ENCODE measurements around the gene LGALS4. TPM values are rescaled to one million over a fixed set of nuclear protein-coding genes. Genes with fewer than 3 reads are reported as not detected.
"Not testable (repeated sequence)": the region's sequence is repeated elsewhere in the genome, so short reads cannot be mapped to it uniquely, and the experiment has no call there.

LGALS4 gene
- total RNA-seq, 6 experiments from 2014 or later = 21.0 to 376 (median 186) TPM

DNA sequence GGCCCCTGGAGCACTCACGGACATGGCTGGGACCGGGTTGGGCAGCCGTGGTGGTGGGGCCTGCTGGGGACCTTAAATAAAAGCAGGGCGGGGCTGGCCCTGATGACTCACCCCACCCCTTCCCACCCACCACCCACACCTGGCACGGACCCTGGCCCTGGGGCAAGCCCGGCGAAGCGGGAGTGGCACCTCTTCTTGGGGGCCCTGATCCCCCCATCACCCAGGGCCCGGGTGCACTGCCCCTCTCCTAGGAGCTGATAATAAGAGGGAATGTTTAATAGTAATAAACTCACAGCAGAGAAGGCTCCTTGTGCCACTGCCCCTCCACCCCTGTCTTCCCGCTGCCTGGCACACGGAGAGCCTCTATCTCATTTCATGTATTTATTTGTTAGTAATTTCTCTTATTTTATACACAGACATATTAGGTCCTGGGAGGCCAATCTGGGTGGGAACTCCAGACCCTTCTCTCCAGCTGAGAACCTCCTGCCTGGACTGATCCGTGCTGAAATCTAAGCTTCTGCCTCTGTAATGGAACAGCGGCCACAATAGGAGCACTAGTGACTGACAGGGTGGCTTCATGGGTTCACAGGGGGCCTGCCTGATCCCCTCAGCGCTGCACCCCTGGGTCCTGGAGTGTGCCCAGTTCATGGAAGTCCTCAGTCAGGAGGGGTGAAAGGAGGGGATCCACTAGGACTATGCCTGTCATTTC lies 39.1 kb downstream of the LGALS4 start, which contains the start of gene LGALS7:
LGALS7 (minus strand) TSS at position 49 of the 709 bp plus-strand sequence; CDS start at position 24, 25 bp downstream.
- H3K9me3 ChIP-seq = no peaks in the 10 kb centered on the region
- H3K36me3 ChIP-seq = no peaks in the 10 kb centered on the region
- WGBS (ENCODE audit: insufficient coverage, low coverage, low lambda C conversion rate, missing lambda C conversion rate) = 88% methylated on average over 4 of the region's 14 CpGs
- no peak for ATAC-seq
- no peak within 1 kb of the TSS for H3K27ac ChIP-seq
- TF ChIP-seq POLR2A (IDR thresholded peaks at IDR 0.05) = no peak
- TF ChIP-seq, protein P1, sequence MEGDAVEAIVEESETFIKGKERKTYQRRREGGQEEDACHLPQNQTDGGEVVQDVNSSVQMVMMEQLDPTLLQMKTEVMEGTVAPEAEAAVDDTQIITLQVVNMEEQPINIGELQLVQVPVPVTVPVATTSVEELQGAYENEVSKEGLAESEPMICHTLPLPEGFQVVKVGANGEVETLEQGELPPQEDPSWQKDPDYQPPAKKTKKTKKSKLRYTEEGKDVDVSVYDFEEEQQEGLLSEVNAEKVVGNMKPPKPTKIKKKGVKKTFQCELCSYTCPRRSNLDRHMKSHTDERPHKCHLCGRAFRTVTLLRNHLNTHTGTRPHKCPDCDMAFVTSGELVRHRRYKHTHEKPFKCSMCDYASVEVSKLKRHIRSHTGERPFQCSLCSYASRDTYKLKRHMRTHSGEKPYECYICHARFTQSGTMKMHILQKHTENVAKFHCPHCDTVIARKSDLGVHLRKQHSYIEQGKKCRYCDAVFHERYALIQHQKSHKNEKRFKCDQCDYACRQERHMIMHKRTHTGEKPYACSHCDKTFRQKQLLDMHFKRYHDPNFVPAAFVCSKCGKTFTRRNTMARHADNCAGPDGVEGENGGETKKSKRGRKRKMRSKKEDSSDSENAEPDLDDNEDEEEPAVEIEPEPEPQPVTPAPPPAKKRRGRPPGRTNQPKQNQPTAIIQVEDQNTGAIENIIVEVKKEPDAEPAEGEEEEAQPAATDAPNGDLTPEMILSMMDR (IDR thresholded peaks at IDR 0.05) = no peak
- H3K4me1 ChIP-seq = no peaks in the 10 kb centered on the region
- intact Hi-C loops (cut with DNase I) = no loop called here
- DNase-seq = no peak
- no peak within 1 kb of the TSS for H3K4me3 ChIP-seq
- H3K27me3 ChIP-seq = no peaks in the 10 kb centered on the region

DNA sequence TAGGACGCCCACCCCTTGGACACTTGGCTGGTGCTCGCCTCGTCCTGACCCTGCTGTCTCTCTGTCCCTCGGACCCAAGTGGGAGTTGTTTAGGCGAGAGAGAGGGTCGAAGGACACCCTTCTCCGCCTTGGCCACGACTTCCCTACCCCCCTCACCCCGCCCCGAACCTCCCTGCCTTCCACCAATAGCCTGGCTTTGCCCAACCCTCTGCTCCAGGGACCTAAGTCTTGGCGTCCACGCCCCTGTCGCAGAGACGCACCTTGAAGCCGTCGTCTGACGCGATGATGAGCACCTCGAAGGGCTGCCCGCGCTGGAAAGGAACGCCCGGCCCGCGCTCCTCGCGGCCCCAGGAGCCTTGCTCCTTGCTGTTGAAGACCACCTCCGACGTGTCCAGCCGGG lies 41.2 kb downstream of the LGALS4 start:
- H3K27ac ChIP-seq; H3K9me3 ChIP-seq; intact Hi-C loops (cut with DNase I); DNase-seq; H3K4me3 ChIP-seq; ATAC-seq; H3K27me3 ChIP-seq; H3K36me3 ChIP-seq; H3K4me1 ChIP-seq: not testable (repeated sequence)
- no CpG with 5 or more reads among the region's 30 CpGs for WGBS (ENCODE audit: insufficient coverage, low coverage, low lambda C conversion rate, missing lambda C conversion rate)

DNA sequence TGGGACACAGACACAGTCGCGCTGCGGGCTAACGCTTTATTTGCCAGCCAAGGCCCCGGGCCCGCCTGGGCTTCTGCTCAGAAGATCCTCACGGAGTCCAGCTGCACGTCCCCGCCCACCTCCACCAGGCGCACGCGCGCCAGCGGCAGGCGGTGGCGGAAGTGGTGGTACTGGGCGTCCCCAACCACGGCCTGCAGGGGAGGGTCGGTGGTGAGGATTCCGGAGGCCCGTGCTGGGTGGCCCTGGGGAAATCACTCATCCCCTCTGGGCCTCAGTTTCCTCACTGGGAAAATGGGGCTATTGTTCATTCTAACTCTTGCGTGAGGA lies 41.8 kb downstream of the LGALS4 start:
- H3K9me3 ChIP-seq; DNase-seq; H3K4me1 ChIP-seq; H3K27me3 ChIP-seq; H3K4me3 ChIP-seq; intact Hi-C loops (cut with DNase I); H3K36me3 ChIP-seq; H3K27ac ChIP-seq: not testable (repeated sequence)
- peak; percentile 76 to 87 (median 84) for ATAC-seq
- no CpG with 5 or more reads among the region's 22 CpGs for WGBS (ENCODE audit: insufficient coverage, low coverage, low lambda C conversion rate, missing lambda C conversion rate)

DNA sequence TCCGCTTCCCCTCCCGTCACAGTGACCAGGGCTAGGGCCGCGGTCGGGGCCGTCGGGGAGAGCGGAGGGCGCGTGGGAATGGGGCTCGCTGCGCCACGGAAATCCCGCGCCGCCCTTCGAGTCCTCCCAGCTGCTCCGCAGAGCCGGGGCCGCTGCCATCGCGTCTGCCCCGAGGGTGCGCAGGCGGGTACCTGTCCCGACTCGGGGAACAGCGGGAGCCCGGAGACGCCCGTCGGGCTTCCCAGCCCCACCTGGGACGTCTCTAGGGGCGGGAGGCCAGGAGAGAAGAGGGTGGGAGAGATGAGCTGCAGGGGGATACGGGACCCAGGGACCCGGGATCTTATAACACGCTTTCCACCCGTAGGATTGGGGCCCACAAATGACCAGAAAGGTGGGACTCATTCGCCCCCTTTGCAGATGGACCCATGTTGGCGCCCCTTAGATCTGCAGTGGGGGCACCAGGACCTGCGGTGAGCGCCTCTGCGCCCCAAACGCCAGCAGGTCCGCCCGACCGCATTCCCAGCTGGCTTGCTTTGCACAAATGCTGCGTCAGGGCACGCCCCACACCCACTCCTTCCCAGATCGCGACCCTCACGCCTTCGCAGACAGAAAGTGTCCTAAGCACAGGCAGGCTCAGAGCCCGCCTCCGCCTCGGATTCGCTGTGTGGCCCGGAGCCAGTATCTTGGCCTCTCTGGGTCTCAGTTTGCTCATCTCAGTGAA lies 42.4 kb downstream of the LGALS4 start:
- H3K4me1 ChIP-seq = not testable (repeated sequence)
- Histone ChIP-seq H3K4me3 (peak overlapping the region in 1 of 3 donors; percentile 29), H3K27ac (peak overlapping the region in 1 of 3 donors; percentile 39)

DNA sequence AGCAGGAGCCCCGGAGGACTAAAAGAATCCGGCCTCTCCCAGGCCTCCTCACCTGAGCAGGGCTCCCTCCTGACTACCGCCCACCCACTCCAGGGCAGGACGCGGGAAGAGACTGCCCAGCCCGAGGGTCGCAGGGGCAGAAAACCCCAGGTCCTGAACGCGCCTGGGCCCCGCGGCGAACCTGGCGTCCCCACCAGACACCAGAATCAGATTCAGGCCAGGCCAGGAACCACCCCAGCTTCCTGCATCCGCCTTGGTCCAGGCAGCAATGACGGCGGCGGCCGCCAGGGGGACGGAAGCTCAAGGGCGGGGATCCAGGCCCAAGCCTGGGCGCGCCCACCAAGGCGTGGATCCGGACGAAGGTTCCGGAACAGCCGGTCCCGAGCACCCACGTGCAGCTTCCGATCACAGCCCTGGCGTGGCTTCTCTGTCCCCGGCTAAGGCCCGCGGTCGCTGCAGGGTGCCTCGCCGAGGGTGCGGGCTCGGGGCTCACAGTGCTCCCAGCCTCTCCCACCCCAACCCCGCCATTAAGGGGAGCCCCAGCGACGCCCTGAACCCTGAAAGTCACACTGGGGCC lies 43.0 kb downstream of the LGALS4 start:
- 80% methylated on average over 1 of the region's 42 CpGs for WGBS (ENCODE audit: insufficient coverage, low coverage, low lambda C conversion rate, missing lambda C conversion rate)
- DNase-seq = peak; percentile 79 to 88 (median 85)
- no peak for TF ChIP-seq POLR2A (IDR thresholded peaks at IDR 0.05)
- TF ChIP-seq, protein P1 (IDR thresholded peaks at IDR 0.05) = peak; percentile 39 to 67 (median 58)
- Histone ChIP-seq H3K4me1 (no peaks in the 10 kb centered on the region), H3K9me3 (no peaks in the 10 kb centered on the region), H3K27ac (peak overlapping the region in 1 of 3 donors; percentile 39), H3K27me3 (no peaks in the 10 kb centered on the region), H3K4me3 (peak overlapping the region in 1 of 3 donors; percentile 29), H3K36me3 (no peaks in the 10 kb centered on the region)
- intact Hi-C loops (cut with DNase I) = no loop called here
- ATAC-seq = peak; percentile 77 to 89 (median 82)

More for the DNA sequence above, 42.4 kb downstream of the LGALS4 start:
- DNase-seq; H3K27me3 ChIP-seq; H3K36me3 ChIP-seq; H3K9me3 ChIP-seq; intact Hi-C loops (cut with DNase I): not testable (repeated sequence)
- peak; percentile 3 to 25 (median 13) for ATAC-seq
- WGBS (ENCODE audit: insufficient coverage, low coverage, low lambda C conversion rate, missing lambda C conversion rate) = no CpG with 5 or more reads among the region's 58 CpGs

Data from right lobe of liver (tissue), 6 donors.